Peyer's patch (tissue), 4 donors: Measurements from ENCODE around the gene OPCML.

Experiments
- CTCF ChIP-seq, 6 experiments: fragments of 450-650 bp in 4 of 6; fragments of 200-600 bp in 2 of 6; sonication (generic) in 1 of 6; IDR thresholded peaks; one replicate each; pipeline ENCODE4 v1.5.1; 2017 to 2019; ENCODE audit warnings: antibody characterized with exemption in 6 of 6, mild to moderate bottlenecking in 3 of 6, moderate library complexity in 1 of 6
- POLR2A ChIP-seq, 2 donors: fragments of 450-650 bp; IDR thresholded peaks; one replicate each; pipeline ENCODE4 v1.5.1; 2017; ENCODE audit warnings: antibody characterized with exemption in 2 of 2, mild to moderate bottlenecking in 2 of 2, moderate library complexity in 2 of 2

- TF ChIP-seq CTCF (IDR thresholded peaks at IDR 0.05) = peak in 4 of 6 experiments; percentile 27 to 71 (median 66)
- TF ChIP-seq POLR2A (IDR thresholded peaks at IDR 0.05) = no peak
These were observed 468.0 kb downstream of the OPCML start for GRCh38 chr11:133064152-133064877.
